Hepatocyte (in vitro differentiated cells): ENCODE data around the gene C5AR2. TPM values are rescaled to one million over a fixed set of nuclear protein-coding genes. Genes with fewer than 3 reads are reported as not detected.

Experiments used
- DNase-seq: peaks from one replicate; pipeline ENCODE4 v3.0.0-alpha.2; 2016; ENCODE audit warnings: low spot score
- H2AFZ ChIP-seq: fragments of 200-600 bp; sonication (generic); 2 replicates; pipeline ENCODE4 v1.6.0; 2016; ENCODE audit warnings: antibody characterized with exemption, mild to moderate bottlenecking
- H3K27ac ChIP-seq: fragments of 200-600 bp; sonication (generic); 2 replicates; pipeline ENCODE4 v1.5.1; 2016; ENCODE audit warnings: mild to moderate bottlenecking
- H3K27me3 ChIP-seq: fragments of 200-600 bp; sonication (generic); 2 replicates; pipeline ENCODE4 v1.6.1; 2016
- H3K36me3 ChIP-seq: fragments of 200-600 bp; sonication (generic); replicated peaks from 2 replicates; pipeline ENCODE4 v1.5.1; 2016; ENCODE audit warnings: low read depth; ENCODE audit not compliant: insufficient read depth
- H3K4me1 ChIP-seq: fragments of 200-600 bp; sonication (generic); 2 replicates; pipeline ENCODE4 v1.5.1; 2016; ENCODE audit warnings: mild to moderate bottlenecking, moderate library complexity; ENCODE audit not compliant: insufficient read depth
- H3K4me2 ChIP-seq: fragments of 200-600 bp; sonication (generic); 2 replicates; pipeline ENCODE4 v1.6.0; 2016
- H3K4me3 ChIP-seq: fragments of 200-600 bp; sonication (generic); 2 replicates; pipeline ENCODE4 v1.5.1; 2016; ENCODE audit warnings: mild to moderate bottlenecking
- H3K79me2 ChIP-seq: fragments of 200-600 bp; sonication (generic); 2 replicates; pipeline ENCODE4 v1.6.0; 2017; ENCODE audit warnings: mild to moderate bottlenecking
- H3K9me2 ChIP-seq: fragments of 200-600 bp; sonication (generic); replicated peaks from 2 replicates; pipeline ENCODE4 v1.6.0; 2017; ENCODE audit warnings: mild to moderate bottlenecking; ENCODE audit not compliant: insufficient read depth
- H3K9me3 ChIP-seq: fragments of 200-600 bp; sonication (generic); 2 replicates; pipeline ENCODE4 v1.5.1; 2016; ENCODE audit warnings: low read depth, mild to moderate bottlenecking
- H4K20me1 ChIP-seq: fragments of 200-600 bp; sonication (generic); 2 replicates; pipeline ENCODE4 v1.6.0; 2016; ENCODE audit warnings: mild to moderate bottlenecking; ENCODE audit not compliant: insufficient read depth, poor library complexity, severe bottlenecking
- EZH2 ChIP-seq: fragments of 200-600 bp; sonication (generic); IDR thresholded peaks from 2 replicates; pipeline ENCODE4 v1.6.1; 2016; ENCODE audit warnings: antibody characterized with exemption, mild to moderate bottlenecking, borderline replicate concordance
- EZH2phosphoT487 ChIP-seq: fragments of 200-600 bp; sonication (generic); IDR thresholded peaks from one replicate; pipeline ENCODE4 v1.6.1; 2018; ENCODE audit warnings: antibody characterized with exemption, mild to moderate bottlenecking, low read depth, moderate library complexity; ENCODE audit not compliant: unreplicated experiment, severe bottlenecking
- WGBS: methylation state at CpG from one replicate; pipeline ENCODE4 v1.1.6; 2016; ENCODE audit warnings: low lambda C conversion rate; ENCODE audit errors: missing lambda C conversion rate; 5-methylcytosine and 5-hydroxymethylcytosine counted together
- polyA plus RNA-seq: library from polyadenylated mRNA; unstranded; fragments of >200 nt; fragmentation: Nextera tagmentation; extraction: Ambion mirVana; gene quantifications from 2 replicates; pipeline ENCODE4 v1.2.1, GENCODE V29; 2016
- total RNA-seq: library from RNA; depleted of rRNA; stranded (reverse); fragments of >200 nt; gene quantifications from 2 replicates; pipeline ENCODE4 v1.2.3, GENCODE V29; 2014
- TF ChIP-seq, protein P1 (sequence below): fragments of 200-600 bp; sonication (generic); IDR thresholded peaks from 2 replicates; pipeline ENCODE4 v1.5.1; 2016; ENCODE audit warnings: antibody characterized with exemption, mild to moderate bottlenecking; ENCODE audit not compliant: poor library complexity

Gene C5AR2
- total and polyA plus RNA-seq, 2 experiments from 2014 or later = 0.53 TPM; not detected in 1

DNA sequence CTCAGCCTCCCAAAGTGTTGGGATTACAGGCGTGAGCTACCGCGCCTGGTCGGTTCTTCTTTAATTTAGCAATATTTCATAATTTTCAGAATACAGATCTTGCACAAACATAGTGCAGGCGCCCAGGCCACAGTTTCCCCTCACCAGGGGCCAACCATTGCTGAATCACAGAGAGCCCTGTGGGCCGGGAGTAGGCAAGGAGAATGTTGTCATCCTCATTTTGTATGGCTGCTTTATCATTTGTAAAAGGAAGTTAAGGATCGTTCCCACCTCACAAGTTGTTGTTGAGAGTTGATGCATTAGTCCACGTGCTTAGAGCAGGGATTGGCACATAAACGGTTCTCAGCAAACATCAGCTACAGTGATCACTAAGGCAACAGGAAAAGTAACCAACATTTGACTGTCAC is 57.2 kb downstream of the C5AR2 start:
- no peak overlapping the region for H3K27ac ChIP-seq
- WGBS = 71% methylated on average over 9 of the region's 9 CpGs
- H3K4me2 ChIP-seq = no peak overlapping the region
- H3K27me3 ChIP-seq = no peaks in the 10 kb centered on the region
- no peaks in the 10 kb centered on the region for H3K9me2 ChIP-seq
- no peak overlapping the region for H2AFZ ChIP-seq
- no peaks in the 10 kb centered on the region for H3K9me3 ChIP-seq
- H3K79me2 ChIP-seq = no peaks in the 10 kb centered on the region
- DNase-seq = no peak
- no peaks in the 10 kb centered on the region for H4K20me1 ChIP-seq
- no peaks in the 10 kb centered on the region for H3K36me3 ChIP-seq
- TF ChIP-seq EZH2 (no peak), EZH2phosphoT487 (no peak)
- TF ChIP-seq, protein P1, sequence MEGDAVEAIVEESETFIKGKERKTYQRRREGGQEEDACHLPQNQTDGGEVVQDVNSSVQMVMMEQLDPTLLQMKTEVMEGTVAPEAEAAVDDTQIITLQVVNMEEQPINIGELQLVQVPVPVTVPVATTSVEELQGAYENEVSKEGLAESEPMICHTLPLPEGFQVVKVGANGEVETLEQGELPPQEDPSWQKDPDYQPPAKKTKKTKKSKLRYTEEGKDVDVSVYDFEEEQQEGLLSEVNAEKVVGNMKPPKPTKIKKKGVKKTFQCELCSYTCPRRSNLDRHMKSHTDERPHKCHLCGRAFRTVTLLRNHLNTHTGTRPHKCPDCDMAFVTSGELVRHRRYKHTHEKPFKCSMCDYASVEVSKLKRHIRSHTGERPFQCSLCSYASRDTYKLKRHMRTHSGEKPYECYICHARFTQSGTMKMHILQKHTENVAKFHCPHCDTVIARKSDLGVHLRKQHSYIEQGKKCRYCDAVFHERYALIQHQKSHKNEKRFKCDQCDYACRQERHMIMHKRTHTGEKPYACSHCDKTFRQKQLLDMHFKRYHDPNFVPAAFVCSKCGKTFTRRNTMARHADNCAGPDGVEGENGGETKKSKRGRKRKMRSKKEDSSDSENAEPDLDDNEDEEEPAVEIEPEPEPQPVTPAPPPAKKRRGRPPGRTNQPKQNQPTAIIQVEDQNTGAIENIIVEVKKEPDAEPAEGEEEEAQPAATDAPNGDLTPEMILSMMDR = no peak
- H3K4me1 ChIP-seq = no peaks in the 10 kb centered on the region
- no peak overlapping the region for H3K4me3 ChIP-seq

DNA sequence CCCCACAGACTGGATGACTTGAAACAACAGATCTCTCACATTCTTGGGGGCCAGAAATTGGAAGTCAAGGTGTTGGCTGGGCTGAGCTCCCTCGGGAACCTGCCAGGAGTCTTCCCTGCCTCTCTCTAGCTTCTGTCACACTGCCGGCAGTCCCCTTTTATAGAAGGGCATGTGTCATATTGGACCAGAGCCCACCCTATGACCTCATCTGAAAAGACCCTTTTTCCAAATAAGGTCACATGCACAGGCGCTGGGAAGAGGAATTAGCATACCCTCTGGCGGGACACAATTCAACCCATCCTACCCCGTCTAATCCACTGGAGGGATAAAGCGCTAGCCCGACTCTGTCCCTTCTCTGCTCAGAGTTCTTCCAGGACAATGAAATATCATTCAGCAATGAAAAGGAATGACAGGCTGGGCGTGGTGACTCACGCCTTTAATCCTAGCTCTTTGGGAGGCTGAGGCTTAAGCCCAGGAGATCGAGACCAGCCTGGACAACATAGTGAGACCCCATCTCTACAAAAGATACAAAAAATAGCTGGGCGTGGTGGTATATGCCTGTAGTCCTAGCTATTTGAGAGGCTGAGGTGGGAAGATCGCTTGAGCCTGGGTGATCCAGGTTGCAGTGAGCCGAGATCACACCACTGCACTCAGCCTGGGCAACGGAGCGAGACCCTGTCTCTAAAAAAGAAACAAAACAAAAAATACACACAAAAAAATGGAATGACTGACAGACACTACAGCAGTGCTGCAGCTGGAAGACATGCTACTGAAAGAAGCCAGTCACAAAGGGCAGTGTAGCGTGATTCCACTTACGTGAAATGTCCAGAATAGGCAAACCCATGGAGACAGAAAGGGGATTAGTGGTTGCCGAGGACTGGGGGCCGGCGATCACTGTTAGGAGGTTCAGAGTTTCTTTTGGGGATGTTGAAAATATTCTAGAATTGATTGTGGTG is 58.8 kb downstream of the C5AR2 start:
- H3K79me2 ChIP-seq = no peaks in the 10 kb centered on the region
- no peak overlapping the region for H3K4me3 ChIP-seq
- no peaks in the 10 kb centered on the region for H3K27me3 ChIP-seq
- no peaks in the 10 kb centered on the region for H3K9me2 ChIP-seq
- 87% methylated on average over 20 of the region's 20 CpGs for WGBS
- no peaks in the 10 kb centered on the region for H3K36me3 ChIP-seq
- TF ChIP-seq, protein P1 = no peak
- TF ChIP-seq EZH2 (no peak), EZH2phosphoT487 (no peak)
- H3K27ac ChIP-seq = no peak overlapping the region
- no peak for DNase-seq
- H3K9me3 ChIP-seq = no peaks in the 10 kb centered on the region
- no peaks in the 10 kb centered on the region for H4K20me1 ChIP-seq
- H3K4me1 ChIP-seq = no peaks in the 10 kb centered on the region
- no peak overlapping the region for H3K4me2 ChIP-seq
- no peak overlapping the region for H2AFZ ChIP-seq

DNA sequence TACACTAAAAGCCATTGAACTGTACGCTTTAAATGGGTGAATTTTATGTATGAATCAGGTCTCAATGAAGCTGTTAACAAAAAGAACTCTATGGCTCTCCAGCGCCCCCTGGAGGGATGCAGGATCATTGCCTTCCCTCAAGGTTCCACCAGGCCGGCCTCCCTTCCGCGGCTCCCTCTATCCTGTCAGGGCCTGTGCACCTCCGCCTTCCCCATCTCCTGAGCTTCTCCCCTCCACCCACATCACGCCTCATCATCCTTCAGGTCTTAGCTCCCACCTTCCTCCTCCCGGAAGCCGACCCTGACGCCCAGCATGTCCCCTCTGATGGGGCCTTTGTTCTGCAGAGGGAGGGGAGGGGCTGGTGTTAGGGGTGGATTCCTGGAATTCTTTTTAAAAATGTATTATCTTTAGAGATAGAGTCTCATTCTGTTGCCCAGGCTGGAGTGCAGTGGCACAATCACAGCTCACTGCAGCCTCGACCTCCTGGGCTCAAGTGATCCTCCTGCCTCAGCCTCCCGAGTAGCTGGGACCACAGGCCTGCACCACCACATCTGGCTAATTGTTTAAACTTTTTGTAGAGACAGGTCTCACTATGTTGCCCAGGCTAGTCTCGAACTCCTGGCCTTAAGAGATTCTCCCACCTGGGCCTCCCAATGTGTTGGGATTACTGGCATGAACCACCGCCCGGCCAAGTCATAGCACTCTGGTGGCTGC is 59.7 kb downstream of the C5AR2 start:
- peak; percentile 83 for DNase-seq
- WGBS = 40% methylated on average over 15 of the region's 15 CpGs
- Histone ChIP-seq H3K4me1 (no peaks in the 10 kb centered on the region), H3K4me3 (no peak overlapping the region), H3K27me3 (no peaks in the 10 kb centered on the region), H3K36me3 (no peaks in the 10 kb centered on the region), H3K4me2 (no peak overlapping the region), H3K79me2 (no peaks in the 10 kb centered on the region), H4K20me1 (no peaks in the 10 kb centered on the region), H3K27ac (no peak overlapping the region), H2AFZ (no peak overlapping the region), H3K9me3 (no peaks in the 10 kb centered on the region), H3K9me2 (no peaks in the 10 kb centered on the region)
- TF ChIP-seq EZH2phosphoT487 (no peak), EZH2 (no peak)
- TF ChIP-seq, protein P1 = peak; percentile 73

Other genes starting within 250 kb of the C5AR2 start
- 11.7 and 13.1 TPM in 2 replicates for gene ZC3H4, start 218.4 kb upstream of the C5AR2 start, total RNA-seq
- gene ZC3H4, start 218.4 kb upstream of the C5AR2 start, polyA plus RNA-seq = 4.3 TPM in 2 replicates
- 90.3 and 112 TPM in 2 replicates for gene SAE1, start 201.3 kb upstream of the C5AR2 start, total RNA-seq
- 97.2 and 98.8 TPM in 2 replicates for gene SAE1, start 201.3 kb upstream of the C5AR2 start, polyA plus RNA-seq
- gene BBC3, start 101.0 kb upstream of the C5AR2 start, total RNA-seq = 8.0 and 9.9 TPM in 2 replicates
- 14.7 and 22.0 TPM in 2 replicates for gene BBC3, start 101.0 kb upstream of the C5AR2 start, polyA plus RNA-seq
- 5.2 and 7.9 TPM in 2 replicates for gene CCDC9, start 75.7 kb upstream of the C5AR2 start, total RNA-seq
- gene CCDC9, start 75.7 kb upstream of the C5AR2 start, polyA plus RNA-seq = 13.0 and 19.6 TPM in 2 replicates
- gene INAFM1, start 57.3 kb upstream of the C5AR2 start, total RNA-seq = 1.7 and 1.9 TPM in 2 replicates
- 11.9 and 13.8 TPM in 2 replicates for gene INAFM1, start 57.3 kb upstream of the C5AR2 start, polyA plus RNA-seq
- gene C5AR1, start 22.3 kb upstream of the C5AR2 start, total RNA-seq = 0.43 and 0.96 TPM in 2 replicates
- 0.99 and 3.2 TPM in 2 replicates for gene C5AR1, start 22.3 kb upstream of the C5AR2 start, polyA plus RNA-seq
- 9.3 and 10.7 TPM in 2 replicates for gene DHX34, start 17.1 kb downstream of the C5AR2 start, total RNA-seq
- gene DHX34, start 17.1 kb downstream of the C5AR2 start, polyA plus RNA-seq = 17.6 and 18.2 TPM in 2 replicates
- gene MEIS3, start 87.4 kb downstream of the C5AR2 start, total RNA-seq = 18.4 and 21.2 TPM in 2 replicates
- gene MEIS3, start 87.4 kb downstream of the C5AR2 start, polyA plus RNA-seq = 40.6 and 47.0 TPM in 2 replicates
- 1.1 and 1.2 TPM in 2 replicates for gene SLC8A2, start 139.7 kb downstream of the C5AR2 start, total RNA-seq
- gene SLC8A2, start 139.7 kb downstream of the C5AR2 start, polyA plus RNA-seq = 0.24 and 0.40 TPM in 2 replicates
- gene KPTN, start 152.0 kb downstream of the C5AR2 start, total RNA-seq = 8.3 and 10.1 TPM in 2 replicates
- 22.6 and 25.4 TPM in 2 replicates for gene KPTN, start 152.0 kb downstream of the C5AR2 start, polyA plus RNA-seq
- gene NAPA, start 182.9 kb downstream of the C5AR2 start, total RNA-seq = 89.8 and 106 TPM in 2 replicates
- 192 and 229 TPM in 2 replicates for gene NAPA, start 182.9 kb downstream of the C5AR2 start, polyA plus RNA-seq
- gene ZNF541, start 241.0 kb downstream of the C5AR2 start, total RNA-seq = 0.43 TPM in 1 of 2 replicates, not detected in the other
- 0.05 and 0.84 TPM in 2 replicates for gene ZNF541, start 241.0 kb downstream of the C5AR2 start, polyA plus RNA-seq